Ishikawa (cell line): Measurements from ENCODE around the gene KRT33A.

Experiments
- CREB1 ChIP-seq: IDR thresholded peaks from 2 replicates; pipeline ENCODE4 v1.6.1; 2012; ENCODE audit warnings: low read depth
- EGR1 ChIP-seq: IDR thresholded peaks from 2 replicates; pipeline ENCODE4 v1.6.1; 2012
- EP300 ChIP-seq: IDR thresholded peaks from 2 replicates; pipeline ENCODE4 v1.6.1; 2012; ENCODE audit warnings: borderline replicate concordance
- TAF1 ChIP-seq: IDR thresholded peaks from 2 replicates; pipeline ENCODE4 v1.6.1; 2012; ENCODE audit warnings: low read depth, mild to moderate bottlenecking
- YY1 ChIP-seq: IDR thresholded peaks from 2 replicates; pipeline ENCODE4 v1.6.1; 2012; ENCODE audit warnings: low read depth
- TF ChIP-seq, protein P1 (sequence below): IDR thresholded peaks from 2 replicates; pipeline ENCODE4 v1.6.1; 2012
- TF ChIP-seq, protein P2 (sequence below): IDR thresholded peaks from 2 replicates; pipeline ENCODE4 v1.6.1; 2012
- TF ChIP-seq, protein P3 (sequence below): IDR thresholded peaks from 2 replicates; pipeline ENCODE4 v1.6.1; 2012; ENCODE audit warnings: low read depth, mild to moderate bottlenecking

DNA sequence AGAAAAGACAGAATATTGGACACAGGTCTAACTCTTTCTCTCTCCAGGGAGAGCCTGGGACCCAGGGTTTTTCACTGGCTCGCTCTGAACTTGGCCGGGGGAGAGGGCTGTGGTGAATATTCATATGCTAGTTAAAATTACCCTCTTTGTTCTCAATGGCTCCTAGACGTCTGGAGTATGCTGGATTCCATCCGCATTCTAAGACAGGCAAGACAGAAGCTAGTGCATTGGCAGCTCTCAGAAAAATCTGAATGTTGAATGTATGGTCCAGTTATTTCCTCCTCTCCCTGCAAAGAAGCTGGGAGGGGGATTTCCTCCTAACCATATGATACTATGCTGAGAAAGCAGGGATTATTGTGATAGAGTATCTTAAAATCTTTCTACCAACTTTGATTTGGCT, 37.0 kb upstream of the KRT33A start:
- TF ChIP-seq, protein P1, sequence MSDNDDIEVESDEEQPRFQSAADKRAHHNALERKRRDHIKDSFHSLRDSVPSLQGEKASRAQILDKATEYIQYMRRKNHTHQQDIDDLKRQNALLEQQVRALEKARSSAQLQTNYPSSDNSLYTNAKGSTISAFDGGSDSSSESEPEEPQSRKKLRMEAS, result no peak
- TF ChIP-seq, protein P2, sequence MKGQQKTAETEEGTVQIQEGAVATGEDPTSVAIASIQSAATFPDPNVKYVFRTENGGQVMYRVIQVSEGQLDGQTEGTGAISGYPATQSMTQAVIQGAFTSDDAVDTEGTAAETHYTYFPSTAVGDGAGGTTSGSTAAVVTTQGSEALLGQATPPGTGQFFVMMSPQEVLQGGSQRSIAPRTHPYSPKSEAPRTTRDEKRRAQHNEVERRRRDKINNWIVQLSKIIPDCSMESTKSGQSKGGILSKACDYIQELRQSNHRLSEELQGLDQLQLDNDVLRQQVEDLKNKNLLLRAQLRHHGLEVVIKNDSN, result no peak
- no peak for TF ChIP-seq EP300
- no peak for TF ChIP-seq TAF1
- TF ChIP-seq EGR1, result no peak
- TF ChIP-seq, protein P3, sequence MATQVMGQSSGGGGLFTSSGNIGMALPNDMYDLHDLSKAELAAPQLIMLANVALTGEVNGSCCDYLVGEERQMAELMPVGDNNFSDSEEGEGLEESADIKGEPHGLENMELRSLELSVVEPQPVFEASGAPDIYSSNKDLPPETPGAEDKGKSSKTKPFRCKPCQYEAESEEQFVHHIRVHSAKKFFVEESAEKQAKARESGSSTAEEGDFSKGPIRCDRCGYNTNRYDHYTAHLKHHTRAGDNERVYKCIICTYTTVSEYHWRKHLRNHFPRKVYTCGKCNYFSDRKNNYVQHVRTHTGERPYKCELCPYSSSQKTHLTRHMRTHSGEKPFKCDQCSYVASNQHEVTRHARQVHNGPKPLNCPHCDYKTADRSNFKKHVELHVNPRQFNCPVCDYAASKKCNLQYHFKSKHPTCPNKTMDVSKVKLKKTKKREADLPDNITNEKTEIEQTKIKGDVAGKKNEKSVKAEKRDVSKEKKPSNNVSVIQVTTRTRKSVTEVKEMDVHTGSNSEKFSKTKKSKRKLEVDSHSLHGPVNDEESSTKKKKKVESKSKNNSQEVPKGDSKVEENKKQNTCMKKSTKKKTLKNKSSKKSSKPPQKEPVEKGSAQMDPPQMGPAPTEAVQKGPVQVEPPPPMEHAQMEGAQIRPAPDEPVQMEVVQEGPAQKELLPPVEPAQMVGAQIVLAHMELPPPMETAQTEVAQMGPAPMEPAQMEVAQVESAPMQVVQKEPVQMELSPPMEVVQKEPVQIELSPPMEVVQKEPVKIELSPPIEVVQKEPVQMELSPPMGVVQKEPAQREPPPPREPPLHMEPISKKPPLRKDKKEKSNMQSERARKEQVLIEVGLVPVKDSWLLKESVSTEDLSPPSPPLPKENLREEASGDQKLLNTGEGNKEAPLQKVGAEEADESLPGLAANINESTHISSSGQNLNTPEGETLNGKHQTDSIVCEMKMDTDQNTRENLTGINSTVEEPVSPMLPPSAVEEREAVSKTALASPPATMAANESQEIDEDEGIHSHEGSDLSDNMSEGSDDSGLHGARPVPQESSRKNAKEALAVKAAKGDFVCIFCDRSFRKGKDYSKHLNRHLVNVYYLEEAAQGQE, result no peak
- no peak for TF ChIP-seq CREB1
- no peak for TF ChIP-seq YY1
